ENCODE measurements around the gene FILIP1L. TPM values are rescaled to one million over a fixed set of nuclear protein-coding genes. Genes with fewer than 3 reads are reported as not detected.

FILIP1L gene
- total and polyA plus RNA-seq, 7 donors: 9.2 to 274 (median 78.5) TPM

DNA sequence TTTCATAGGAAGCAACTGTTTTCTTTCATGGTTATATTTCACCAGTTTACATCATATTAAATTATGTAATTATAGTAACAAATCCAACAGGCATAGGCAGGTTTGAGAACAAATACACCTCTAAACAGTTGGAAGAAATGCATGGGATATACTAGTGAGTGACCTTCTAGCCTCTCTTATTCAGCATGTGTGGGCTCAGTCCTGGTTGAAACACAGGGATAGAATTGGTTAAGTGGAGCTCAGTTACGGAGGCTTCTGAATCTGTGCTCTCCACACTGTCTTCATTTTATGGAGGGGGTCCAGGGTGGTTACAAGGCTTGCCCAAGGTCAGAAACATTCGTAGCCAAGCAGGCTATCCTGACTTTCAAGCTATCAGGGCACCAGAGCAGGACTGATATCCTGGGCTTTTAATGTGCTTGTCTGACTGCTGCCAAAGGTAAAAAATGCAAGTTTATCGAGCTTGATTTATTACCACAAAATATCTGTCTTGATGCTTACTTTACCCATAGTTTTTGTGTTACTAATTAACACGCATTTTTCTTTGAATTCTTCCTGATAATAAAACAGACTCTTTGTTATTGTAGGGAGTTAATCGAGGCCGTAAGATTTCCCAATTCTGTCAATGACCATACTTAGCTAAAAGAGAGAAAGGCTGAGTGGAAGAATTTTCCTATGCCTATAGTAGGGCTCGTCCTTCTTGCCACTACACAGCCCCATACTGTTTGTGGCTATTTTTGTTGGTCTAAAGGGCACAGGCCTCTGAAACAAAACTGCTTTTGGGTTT is 89.6 kb downstream of the FILIP1L start:
- H3K4me1 ChIP-seq: peaks cover 54% of the 10 kb centered on the region
- intact Hi-C loops (cut with DNase I): no loop called here

DNA sequence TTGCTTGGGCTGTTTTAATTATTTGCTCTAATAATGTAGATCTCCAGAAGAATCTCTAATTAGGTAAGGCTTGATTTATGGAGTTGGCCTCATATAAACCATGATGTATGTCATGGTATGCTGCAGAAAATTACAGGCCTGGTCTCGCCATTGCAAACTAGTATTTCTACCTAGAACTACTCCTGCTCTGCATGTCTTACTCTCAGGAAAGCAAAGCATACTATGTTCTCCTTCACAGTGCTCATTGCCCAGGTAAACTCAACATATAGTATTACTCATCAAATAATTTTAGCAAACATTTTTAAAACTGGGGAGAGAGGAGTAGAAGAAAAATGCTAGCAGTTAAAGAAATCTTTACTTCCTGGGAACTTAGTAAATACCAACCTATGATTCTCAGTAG is 90.7 kb downstream of the FILIP1L start:
- intact Hi-C loops (cut with DNase I): no loop called here
- TF ChIP-seq, protein P1, sequence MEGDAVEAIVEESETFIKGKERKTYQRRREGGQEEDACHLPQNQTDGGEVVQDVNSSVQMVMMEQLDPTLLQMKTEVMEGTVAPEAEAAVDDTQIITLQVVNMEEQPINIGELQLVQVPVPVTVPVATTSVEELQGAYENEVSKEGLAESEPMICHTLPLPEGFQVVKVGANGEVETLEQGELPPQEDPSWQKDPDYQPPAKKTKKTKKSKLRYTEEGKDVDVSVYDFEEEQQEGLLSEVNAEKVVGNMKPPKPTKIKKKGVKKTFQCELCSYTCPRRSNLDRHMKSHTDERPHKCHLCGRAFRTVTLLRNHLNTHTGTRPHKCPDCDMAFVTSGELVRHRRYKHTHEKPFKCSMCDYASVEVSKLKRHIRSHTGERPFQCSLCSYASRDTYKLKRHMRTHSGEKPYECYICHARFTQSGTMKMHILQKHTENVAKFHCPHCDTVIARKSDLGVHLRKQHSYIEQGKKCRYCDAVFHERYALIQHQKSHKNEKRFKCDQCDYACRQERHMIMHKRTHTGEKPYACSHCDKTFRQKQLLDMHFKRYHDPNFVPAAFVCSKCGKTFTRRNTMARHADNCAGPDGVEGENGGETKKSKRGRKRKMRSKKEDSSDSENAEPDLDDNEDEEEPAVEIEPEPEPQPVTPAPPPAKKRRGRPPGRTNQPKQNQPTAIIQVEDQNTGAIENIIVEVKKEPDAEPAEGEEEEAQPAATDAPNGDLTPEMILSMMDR (IDR thresholded peaks at IDR 0.05): no peak
- Histone ChIP-seq H3K9me3 (no peaks in the 10 kb centered on the region), H3K4me3 (no peak overlapping the region), H3K27ac (peak overlapping the region; percentile 81), H3K36me3 (ENCODE audit: insufficient read depth in 1 of 2, low read depth in 1 of 2) (no peaks in the 10 kb centered on the region), H3K4me1 (peaks cover 50% of the 10 kb centered on the region), H3K27me3 (ENCODE audit: insufficient read depth in 3 of 3, low read length in 2 of 3) (no peaks in the 10 kb centered on the region)
- no peak for DNase-seq
- ATAC-seq: no peak
- WGBS, 3 donors: 96 to 100% (median 96%) methylated on average over 1 of the region's 1 CpG

More for the DNA sequence above, 89.6 kb downstream of the FILIP1L start:
- DNase-seq (no peak), ATAC-seq (peak; percentile 18 to 45 (median 38))
- Histone ChIP-seq H3K27me3 (ENCODE audit: insufficient read depth in 3 of 3, low read length in 2 of 3) (no peaks in the 10 kb centered on the region), H3K36me3 (ENCODE audit: insufficient read depth in 1 of 2, low read depth in 1 of 2) (no peaks in the 10 kb centered on the region), H3K4me3 (no peak overlapping the region), H3K27ac (peak overlapping the region; percentile 81), H3K9me3 (no peaks in the 10 kb centered on the region)
- TF ChIP-seq, protein P1 (IDR thresholded peaks at IDR 0.05): no peak
- 42 to 52% (median 46%) methylated on average over 7 of the region's 7 CpGs for WGBS, 3 donors

DNA sequence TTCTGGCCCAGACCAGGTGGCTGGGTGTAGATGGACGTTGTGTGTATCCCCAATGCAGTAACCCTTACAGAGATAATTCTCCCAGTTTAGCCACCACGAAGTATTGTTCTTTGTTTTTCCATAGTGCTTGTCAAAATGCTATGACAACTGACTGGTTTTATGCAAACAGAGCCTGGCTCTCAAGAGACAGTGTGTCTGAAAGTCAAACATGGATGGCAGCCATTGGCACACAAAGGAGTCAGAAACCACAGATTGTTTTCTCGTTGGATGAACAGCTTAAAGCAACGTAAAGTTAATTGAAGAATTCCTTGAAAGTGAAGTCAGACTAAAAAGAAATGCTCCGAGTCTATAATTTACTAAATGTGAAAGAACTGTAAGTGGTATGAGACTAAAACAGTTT is 91.2 kb downstream of the FILIP1L start:
- H3K4me3 ChIP-seq: no peak overlapping the region
- H3K9me3 ChIP-seq: no peaks in the 10 kb centered on the region
- no peaks in the 10 kb centered on the region for H3K36me3 ChIP-seq (ENCODE audit: insufficient read depth in 1 of 2, low read depth in 1 of 2)
- no peak for ATAC-seq
- TF ChIP-seq, protein P1 (IDR thresholded peaks at IDR 0.05): no peak
- no peak for DNase-seq
- peak overlapping the region; percentile 81 for H3K27ac ChIP-seq
- no peaks in the 10 kb centered on the region for H3K27me3 ChIP-seq (ENCODE audit: insufficient read depth in 3 of 3, low read length in 2 of 3)
- H3K4me1 ChIP-seq: peaks cover 50% of the 10 kb centered on the region
- intact Hi-C loops (cut with DNase I): no loop called here
- 41 to 42% (median 42%) methylated on average over 5 of the region's 5 CpGs for WGBS, 3 donors

DNA sequence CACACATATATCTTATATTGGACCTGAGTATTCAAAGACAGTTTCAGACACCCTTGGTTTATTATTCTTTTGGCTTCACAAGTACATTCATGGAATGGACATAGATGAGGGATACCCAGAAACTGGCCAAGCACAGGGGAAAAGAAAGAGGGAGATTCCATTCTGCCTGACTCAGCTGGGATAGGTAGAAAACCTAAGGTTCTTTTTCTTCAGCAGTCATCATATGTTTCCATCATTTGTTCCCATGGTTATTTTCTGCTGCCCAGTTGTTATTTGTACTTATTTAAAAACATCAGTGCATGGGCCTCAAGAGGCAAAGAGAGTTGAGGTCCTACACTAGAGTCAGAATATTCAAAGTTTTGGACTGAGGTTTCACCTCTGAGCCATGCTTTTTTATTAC is 91.8 kb downstream of the FILIP1L start:
- Histone ChIP-seq H3K36me3 (ENCODE audit: insufficient read depth in 1 of 2, low read depth in 1 of 2) (no peaks in the 10 kb centered on the region), H3K4me3 (no peak overlapping the region), H3K4me1 (peaks cover 46% of the 10 kb centered on the region), H3K27me3 (ENCODE audit: insufficient read depth in 3 of 3, low read length in 2 of 3) (no peaks in the 10 kb centered on the region), H3K27ac (peak overlapping the region; percentile 81), H3K9me3 (no peaks in the 10 kb centered on the region)
- intact Hi-C loops (cut with DNase I): no loop called here
- DNase-seq (no peak), ATAC-seq (no peak)
- TF ChIP-seq, protein P1 (IDR thresholded peaks at IDR 0.05): no peak
